Neutrophil (primary cell): ENCODE data around the gene WNT3A.

ENCODE experiments used
- H3K27ac ChIP-seq: fragments of 200-600 bp; sonication (generic); 2 replicates; pipeline ENCODE4 v1.5.1; 2016; ENCODE audit warnings: mild to moderate bottlenecking, moderate library complexity
- H3K27me3 ChIP-seq: fragments of 200-600 bp; sonication (generic); 2 replicates; pipeline ENCODE4 v1.6.0; 2016; ENCODE audit warnings: mild to moderate bottlenecking
- H3K36me3 ChIP-seq: fragments of 200-600 bp; sonication (generic); 2 replicates; pipeline ENCODE4 v1.5.1; 2017
- H3K4me1 ChIP-seq, 2 experiments: fragments of 200-600 bp in 1 of 2; sonication (generic) in 1 of 2; 1 replicate in 1 of 2; 2 replicates in 1 of 2; pipeline versions ENCODE4 v1.5.1 to v1.6.1; 2013 to 2016; ENCODE audit warnings: low read depth in 1 of 2, low read length in 1 of 2, mild to moderate bottlenecking in 1 of 2, moderate library complexity in 1 of 2; ENCODE audit not compliant: control insufficient read depth in 1 of 2, insufficient read depth in 1 of 2
- H3K4me3 ChIP-seq, 2 experiments: fragments of 200-600 bp in 1 of 2; sonication (generic) in 1 of 2; 1 replicate in 1 of 2; 2 replicates in 1 of 2; pipeline ENCODE4 v1.5.1; 2013 to 2016; ENCODE audit warnings: low read depth in 1 of 2, low read length in 1 of 2, mild to moderate bottlenecking in 1 of 2, moderate library complexity in 1 of 2
- H3K9me3 ChIP-seq: fragments of 200-600 bp; sonication (generic); 2 replicates; pipeline ENCODE4 v1.5.1; 2016
- CTCF ChIP-seq: fragments of 200-600 bp; sonication (generic); IDR thresholded peaks from 2 replicates; pipeline ENCODE4 v1.5.1; 2016; ENCODE audit warnings: antibody characterized with exemption

The WNT3A gene

GRCh38 chr1:228108055-228108690, 101.4 kb downstream of the WNT3A start:
- Histone ChIP-seq H3K36me3 (peaks cover 14% of the 10 kb centered on the region), H3K4me3 (peak overlapping the region; percentile 85 to 92), H3K4me1 (peaks cover 31 to 32% of the 10 kb centered on the region in 2 experiments), H3K9me3 (no peaks in the 10 kb centered on the region), H3K27me3 (no peaks in the 10 kb centered on the region), H3K27ac (peak overlapping the region; percentile 83)
- TF ChIP-seq CTCF = no peak

- TF ChIP-seq CTCF = no peak
- H3K4me3 ChIP-seq = peak overlapping the region; percentile 85 to 92
These were observed 101.9 kb downstream of the WNT3A start for GRCh38 chr1:228108742-228109072.

GRCh38 chr1:228109073-228109961, 102.5 kb downstream of the WNT3A start, which contains the start of gene MRPL55:
Gene MRPL55 (minus strand): TSS chr1:228109299. CDS start chr1:228108260, 1,039 bp downstream.
- peak; percentile 55 for TF ChIP-seq CTCF
- H3K9me3 ChIP-seq = no peaks in the 10 kb centered on the region
- peaks cover 20 to 22% of the 10 kb centered on the region in 2 experiments for H3K4me1 ChIP-seq

More at GRCh38 chr1:228108742-228109072, 101.9 kb downstream of the WNT3A start:
- Histone ChIP-seq H3K36me3 (peaks cover 14% of the 10 kb centered on the region), H3K9me3 (no peaks in the 10 kb centered on the region), H3K27me3 (no peaks in the 10 kb centered on the region), H3K27ac (peak overlapping the region; percentile 83), H3K4me1 (peaks cover 26 to 28% of the 10 kb centered on the region in 2 experiments)

GRCh38 chr1:228109962-228110488, 103.2 kb downstream of the WNT3A start:
- Histone ChIP-seq H3K27me3 (no peaks in the 10 kb centered on the region), H3K27ac (peak overlapping the region; percentile 83), H3K36me3 (peaks cover 14% of the 10 kb centered on the region), H3K4me3 (peak overlapping the region; percentile 85 to 92), H3K9me3 (no peaks in the 10 kb centered on the region), H3K4me1 (peaks cover 19 to 21% of the 10 kb centered on the region in 2 experiments)
- no peak for TF ChIP-seq CTCF

More at GRCh38 chr1:228109073-228109961, 102.5 kb downstream of the WNT3A start, which contains the start of gene MRPL55:
- H3K4me3 ChIP-seq = peak within 1 kb of the TSS; percentile 85 to 92
- no peaks in the 10 kb centered on the region for H3K27me3 ChIP-seq
- peaks cover 14% of the 10 kb centered on the region for H3K36me3 ChIP-seq
- peak within 1 kb of the TSS; percentile 83 for H3K27ac ChIP-seq

- no peak for TF ChIP-seq CTCF
- H3K9me3 ChIP-seq = no peaks in the 10 kb centered on the region
- H3K27ac ChIP-seq = no peak overlapping the region
- peaks cover 19 to 21% of the 10 kb centered on the region in 2 experiments for H3K4me1 ChIP-seq
- no peak overlapping the region for H3K4me3 ChIP-seq
- H3K27me3 ChIP-seq = no peaks in the 10 kb centered on the region
- H3K36me3 ChIP-seq = peaks cover 14% of the 10 kb centered on the region
These were observed 103.8 kb downstream of the WNT3A start for GRCh38 chr1:228110556-228110955.
